Stomach (tissue), 9 donors: ENCODE measurements around the gene CFAP20DC. TPM values are rescaled to one million over a fixed set of nuclear protein-coding genes. Genes with fewer than 3 reads are reported as not detected.
A peak's percentile ranks its signal among the peaks of the same experiment; 100 is the strongest.
"Not testable (repeated sequence)": the region's sequence is repeated elsewhere in the genome, so short reads cannot be mapped to it uniquely, and the experiment has no call there.

Experiments
- DNase-seq, 2 donors: peaks; one replicate each; pipeline versions ENCODE4 v3.0.0 to v3.0.0-alpha.2; 2013 to 2019
- H3K27ac ChIP-seq, 5 donors: fragments of 200-600 bp in 4 of 5; sonication (generic) in 4 of 5; one replicate each; pipeline ENCODE4 v1.5.1; 2013 to 2019; ENCODE audit warnings: mild to moderate bottlenecking in 1 of 5, moderate library complexity in 1 of 5
- H3K27me3 ChIP-seq, 3 donors: fragments of 200-600 bp; sonication (generic); one replicate each; pipeline ENCODE4 v1.5.1; 2017 to 2019; ENCODE audit warnings: mixed run types in 1 of 3
- H3K36me3 ChIP-seq, 4 donors: fragments of 200-600 bp; sonication (generic); 1 replicate in 3 of 4; 2 replicates in 1 of 4; pipeline ENCODE4 v1.5.1; 2016 to 2019
- H3K4me1 ChIP-seq, 4 donors: fragments of 200-600 bp; sonication (generic); one replicate each; pipeline ENCODE4 v1.5.1; 2016 to 2019
- H3K4me3 ChIP-seq, 4 donors: fragments of 200-600 bp; sonication (generic) in 3 of 4; one replicate each; pipeline ENCODE4 v1.5.1; 2016 to 2019; ENCODE audit warnings: mild to moderate bottlenecking in 1 of 4
- H3K9me3 ChIP-seq, 4 donors: fragments of 200-600 bp; sonication (generic); one replicate each; pipeline ENCODE4 v1.5.1; 2016 to 2019
- CTCF ChIP-seq, 7 experiments: fragments of 450-650 bp in 4 of 7; fragments of 200-600 bp in 3 of 7; sonication (generic) in 3 of 7; IDR thresholded peaks; one replicate each; pipeline ENCODE4 v1.5.1; 2016 to 2019; ENCODE audit warnings: antibody characterized with exemption in 7 of 7, control low read depth in 2 of 7, mild to moderate bottlenecking in 1 of 7
- EP300 ChIP-seq: sonication (generic); formaldehyde crosslinking; IDR thresholded peaks from one replicate; pipeline ENCODE4 v1.6.1; 2017; ENCODE audit warnings: antibody characterized with exemption
- POLR2A ChIP-seq, 4 donors: fragments of 450-650 bp; IDR thresholded peaks; one replicate each; pipeline ENCODE4 v1.6.1; 2016; ENCODE audit warnings: antibody characterized with exemption in 4 of 4, control low read depth in 2 of 4, mild to moderate bottlenecking in 1 of 4, moderate library complexity in 1 of 4
- POLR2AphosphoS5 ChIP-seq, 3 donors: sonication (generic); formaldehyde crosslinking; IDR thresholded peaks; one replicate each; pipeline ENCODE4 v1.6.1; 2016; ENCODE audit warnings: antibody characterized with exemption in 3 of 3
- WGBS, 5 donors: extraction: QIAGEN DNeasy Blood & Tissue Kit in 3 of 5; methylation state at CpG; one replicate each; pipeline versions ENCODE4 v1.1.5 to v1.1.7; 2013 to 2018; 5-methylcytosine and 5-hydroxymethylcytosine counted together
- intact Hi-C: fragments of 100-400 bp; cut with DNase I; formaldehyde crosslinking; loops from one replicate; pipeline ENCODE4 v1.15.1; 2023; ENCODE audit warnings: low total_unique reads
- polyA plus RNA-seq, 3 donors: library from polyadenylated mRNA; stranded (reverse); fragments of 200-250 nt; gene quantifications; one replicate each; pipeline ENCODE4 v1.2.3, GENCODE V29; 2013
- total RNA-seq, 5 donors: library from RNA; depleted of rRNA; stranded (reverse); fragments of >200 nt; gene quantifications; one replicate each; pipeline versions ENCODE4 v1.1.0 to v1.2.3, GENCODE V29; 2014 to 2016
- donor health status: healthy with polysubstance abuse.
- donor health status: Bipolar disorder and iron deficiency.
- donor health status: healthy.

CFAP20DC gene
- total and polyA plus RNA-seq, 8 donors: 0.81 to 2.0 (median 1.00) TPM; not detected in 4

- Histone ChIP-seq H3K4me1 (peaks cover 0 to 10% (median 8%) of the 10 kb centered on the region in 4 donors), H3K27me3 (no peaks in the 10 kb centered on the region), H3K4me3 (no peak overlapping the region), H3K9me3 (no peaks in the 10 kb centered on the region), H3K36me3 (no peaks in the 10 kb centered on the region), H3K27ac (no peak overlapping the region)
- TF ChIP-seq EP300 (no peak), POLR2AphosphoS5 (IDR thresholded peaks at IDR 0.05) (no peak), CTCF (IDR thresholded peaks at IDR 0.05) (no peak), POLR2A (IDR thresholded peaks at IDR 0.05) (no peak)
- intact Hi-C loops: no loop called here
- DNase-seq: peak in 1 of 2 donors; percentile 10
- 44 to 69% (median 62%) methylated on average over 1 of the region's 1 CpG for WGBS, 5 donors
These were observed 192.4 kb downstream of the CFAP20DC start for GRCh38 chr3:58857402-58857801.

- H3K36me3 ChIP-seq: no peaks in the 10 kb centered on the region
- no peak for TF ChIP-seq CTCF (IDR thresholded peaks at IDR 0.05)
- TF ChIP-seq POLR2A (IDR thresholded peaks at IDR 0.05): no peak
- no peak for TF ChIP-seq POLR2AphosphoS5 (IDR thresholded peaks at IDR 0.05)
- no peak for TF ChIP-seq EP300
- H3K4me1 ChIP-seq: no peaks in the 10 kb centered on the region
- no peak for DNase-seq
- no peak overlapping the region for H3K27ac ChIP-seq
- H3K27me3 ChIP-seq: no peaks in the 10 kb centered on the region
- 75 to 85% (median 83%) methylated on average over 7 of the region's 7 CpGs for WGBS, 5 donors
- no peaks in the 10 kb centered on the region for H3K9me3 ChIP-seq
- intact Hi-C loops: no loop called here
- H3K4me3 ChIP-seq: no peak overlapping the region
These were observed 201.0 kb downstream of the CFAP20DC start for GRCh38 chr3:58848826-58849225.

GRCh38 chr3:58842050-58842747 lies 207.6 kb downstream of the CFAP20DC start:
- H3K27ac ChIP-seq, H3K27me3 ChIP-seq, intact Hi-C loops, H3K36me3 ChIP-seq, H3K9me3 ChIP-seq, DNase-seq, H3K4me3 ChIP-seq, H3K4me1 ChIP-seq: not testable (repeated sequence)
- WGBS, 5 donors: 80 to 92% (median 87%) methylated on average over 11 to 17 of the region's 34 CpGs

- Histone ChIP-seq H3K4me1 (no peaks in the 10 kb centered on the region), H3K27me3 (no peaks in the 10 kb centered on the region), H3K27ac (no peak overlapping the region), H3K4me3 (no peak overlapping the region), H3K9me3 (no peaks in the 10 kb centered on the region), H3K36me3 (no peaks in the 10 kb centered on the region)
- DNase-seq: no peak
- TF ChIP-seq EP300: no peak
- TF ChIP-seq POLR2A (IDR thresholded peaks at IDR 0.05): no peak
- TF ChIP-seq CTCF (IDR thresholded peaks at IDR 0.05): no peak
- no peak for TF ChIP-seq POLR2AphosphoS5 (IDR thresholded peaks at IDR 0.05)
- intact Hi-C loops: no loop called here
These were observed 208.9 kb downstream of the CFAP20DC start for GRCh38 chr3:58840949-58841348.

GRCh38 chr3:58839964-58840363 lies 209.9 kb downstream of the CFAP20DC start:
- Histone ChIP-seq H3K9me3 (no peaks in the 10 kb centered on the region), H3K36me3 (no peaks in the 10 kb centered on the region), H3K27ac (no peak overlapping the region), H3K4me3 (no peak overlapping the region), H3K27me3 (no peaks in the 10 kb centered on the region), H3K4me1 (no peaks in the 10 kb centered on the region)
- intact Hi-C loops: no loop called here
- no peak for DNase-seq
- no peak for TF ChIP-seq POLR2A (IDR thresholded peaks at IDR 0.05)
- no peak for TF ChIP-seq POLR2AphosphoS5 (IDR thresholded peaks at IDR 0.05)
- no peak for TF ChIP-seq EP300
- no peak for TF ChIP-seq CTCF (IDR thresholded peaks at IDR 0.05)
- 83 to 97% (median 90%) methylated on average over 1 of the region's 1 CpG for WGBS, 5 donors
